Cardiac muscle cell (in vitro differentiated cells and primary cell): ENCODE results near the gene MACROD2. TPM values are rescaled to one million over a fixed set of nuclear protein-coding genes. Genes with fewer than 3 reads are reported as not detected.

Experiments used
- DNase-seq, 2 donors: peaks; one replicate each; pipeline versions ENCODE4 v3.0.0 to v3.0.0-alpha.2; 2010 to 2017; ENCODE audit warnings: low read depth in 1 of 2, low spot score in 1 of 2
- H3K27ac ChIP-seq: fragments of 200-600 bp; sonication (generic); 2 replicates; pipeline ENCODE4 v1.5.1; 2016
- H3K27me3 ChIP-seq: fragments of 200-600 bp; sonication (generic); 2 replicates; pipeline ENCODE4 v1.6.0; 2016; ENCODE audit warnings: control low read depth
- H3K36me3 ChIP-seq: fragments of 200-600 bp; sonication (generic); 2 replicates; pipeline ENCODE4 v1.5.1; 2016; ENCODE audit warnings: control low read depth
- H3K4me1 ChIP-seq: fragments of 200-600 bp; sonication (generic); 2 replicates; pipeline ENCODE4 v1.8.1; 2017; ENCODE audit warnings: low read depth, mild to moderate bottlenecking, mixed run types
- H3K4me3 ChIP-seq: fragments of 200-600 bp; sonication (generic); 2 replicates; pipeline ENCODE4 v1.5.1; 2016; ENCODE audit warnings: mild to moderate bottlenecking
- H3K9me3 ChIP-seq: fragments of 200-600 bp; sonication (generic); 2 replicates; pipeline ENCODE4 v1.5.1; 2017; ENCODE audit warnings: low read depth, mild to moderate bottlenecking, control low read depth
- polyA plus RNA-seq: library from polyadenylated mRNA; unstranded; fragments of >200 nt; fragmentation: Nextera tagmentation; extraction: Ambion mirVana; gene quantifications from 2 replicates; pipeline ENCODE4 v1.2.1, GENCODE V29; 2016
- total RNA-seq: library from RNA; depleted of rRNA; stranded (reverse); fragments of >200 nt; gene quantifications from 2 replicates; pipeline ENCODE4 v1.2.3, GENCODE V29; 2016
- TF ChIP-seq, protein P1 (sequence below): IDR thresholded peaks from 2 replicates; pipeline ENCODE4 v1.5.1; 2012; ENCODE audit warnings: low read depth, mild to moderate bottlenecking, low read length

MACROD2 gene
- total and polyA plus RNA-seq, 2 experiments from 2014 or later, result 9.3 to 14.4 TPM

DNA sequence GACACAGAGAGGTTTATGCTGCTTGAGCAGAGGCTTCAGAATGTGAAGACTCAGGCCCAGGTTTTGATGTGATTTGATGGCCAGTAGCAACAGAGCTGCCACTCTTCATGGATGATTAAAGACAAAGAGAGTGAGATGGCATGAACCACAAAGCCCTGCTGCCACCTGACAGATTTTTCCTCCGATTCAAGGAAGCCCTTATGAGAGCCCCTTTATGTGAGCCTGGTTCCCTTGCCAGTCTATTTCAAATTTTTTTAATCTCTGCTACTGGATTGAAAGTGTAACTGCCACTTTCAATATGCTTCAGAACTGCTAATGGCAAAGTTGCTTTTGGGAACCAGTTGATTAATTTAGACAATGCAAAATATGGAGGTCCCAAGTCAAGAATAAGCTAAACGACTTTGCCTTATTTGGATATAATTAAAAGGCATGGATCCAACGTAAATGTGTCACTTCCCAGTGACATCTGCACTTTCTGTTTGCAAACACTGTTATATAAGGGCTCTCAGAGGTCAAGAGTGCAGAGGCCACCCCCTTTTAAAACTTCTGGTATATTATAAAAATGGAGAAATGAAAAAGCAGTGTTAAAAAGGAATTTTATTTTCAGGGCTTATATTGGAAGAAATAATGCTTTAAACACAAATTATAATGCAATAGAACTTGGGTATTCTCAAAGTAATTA lies 581.0 kb downstream of the MACROD2 start:
- no peak for DNase-seq
- Histone ChIP-seq H3K27me3 (no peaks in the 10 kb centered on the region), H3K4me3 (no peak overlapping the region), H3K27ac (no peak overlapping the region), H3K4me1 (no peaks in the 10 kb centered on the region), H3K36me3 (no peaks in the 10 kb centered on the region), H3K9me3 (no peaks in the 10 kb centered on the region)
- TF ChIP-seq, protein P1, sequence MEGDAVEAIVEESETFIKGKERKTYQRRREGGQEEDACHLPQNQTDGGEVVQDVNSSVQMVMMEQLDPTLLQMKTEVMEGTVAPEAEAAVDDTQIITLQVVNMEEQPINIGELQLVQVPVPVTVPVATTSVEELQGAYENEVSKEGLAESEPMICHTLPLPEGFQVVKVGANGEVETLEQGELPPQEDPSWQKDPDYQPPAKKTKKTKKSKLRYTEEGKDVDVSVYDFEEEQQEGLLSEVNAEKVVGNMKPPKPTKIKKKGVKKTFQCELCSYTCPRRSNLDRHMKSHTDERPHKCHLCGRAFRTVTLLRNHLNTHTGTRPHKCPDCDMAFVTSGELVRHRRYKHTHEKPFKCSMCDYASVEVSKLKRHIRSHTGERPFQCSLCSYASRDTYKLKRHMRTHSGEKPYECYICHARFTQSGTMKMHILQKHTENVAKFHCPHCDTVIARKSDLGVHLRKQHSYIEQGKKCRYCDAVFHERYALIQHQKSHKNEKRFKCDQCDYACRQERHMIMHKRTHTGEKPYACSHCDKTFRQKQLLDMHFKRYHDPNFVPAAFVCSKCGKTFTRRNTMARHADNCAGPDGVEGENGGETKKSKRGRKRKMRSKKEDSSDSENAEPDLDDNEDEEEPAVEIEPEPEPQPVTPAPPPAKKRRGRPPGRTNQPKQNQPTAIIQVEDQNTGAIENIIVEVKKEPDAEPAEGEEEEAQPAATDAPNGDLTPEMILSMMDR, result no peak

DNA sequence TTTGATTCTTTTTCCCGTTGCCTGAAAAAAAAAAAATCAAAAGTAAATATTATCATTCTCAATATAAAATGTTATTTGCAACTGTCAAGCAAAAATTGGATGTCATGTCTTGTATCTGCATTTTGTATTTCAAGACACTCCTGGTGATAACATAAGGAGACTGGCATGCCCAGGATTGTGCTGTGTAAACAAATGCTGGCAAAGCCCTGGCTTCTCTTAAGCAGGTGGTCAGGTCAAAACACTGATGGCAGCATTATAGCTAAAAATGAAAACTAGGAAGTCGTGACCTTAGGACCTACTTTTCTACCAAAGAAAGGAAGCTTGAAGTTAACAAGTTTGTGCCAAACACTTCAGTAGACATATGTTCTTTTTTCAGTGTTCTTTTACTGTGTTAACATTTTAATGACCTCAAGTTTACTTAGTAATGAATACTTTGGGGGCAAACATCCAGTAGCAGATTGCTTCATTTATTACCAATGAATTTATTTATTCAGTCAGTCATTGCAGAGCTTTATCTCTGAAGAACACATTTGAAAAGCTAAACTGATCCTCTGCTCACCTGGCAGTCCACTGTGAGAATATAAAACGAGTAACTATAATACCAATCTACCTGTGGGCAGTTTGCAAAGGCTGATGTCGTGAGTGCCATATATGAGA lies 585.2 kb downstream of the MACROD2 start:
- Histone ChIP-seq H3K9me3 (no peaks in the 10 kb centered on the region), H3K36me3 (no peaks in the 10 kb centered on the region), H3K27me3 (no peaks in the 10 kb centered on the region), H3K27ac (no peak overlapping the region), H3K4me3 (no peak overlapping the region), H3K4me1 (no peaks in the 10 kb centered on the region)
- no peak for DNase-seq
- TF ChIP-seq, protein P1, result no peak

DNA sequence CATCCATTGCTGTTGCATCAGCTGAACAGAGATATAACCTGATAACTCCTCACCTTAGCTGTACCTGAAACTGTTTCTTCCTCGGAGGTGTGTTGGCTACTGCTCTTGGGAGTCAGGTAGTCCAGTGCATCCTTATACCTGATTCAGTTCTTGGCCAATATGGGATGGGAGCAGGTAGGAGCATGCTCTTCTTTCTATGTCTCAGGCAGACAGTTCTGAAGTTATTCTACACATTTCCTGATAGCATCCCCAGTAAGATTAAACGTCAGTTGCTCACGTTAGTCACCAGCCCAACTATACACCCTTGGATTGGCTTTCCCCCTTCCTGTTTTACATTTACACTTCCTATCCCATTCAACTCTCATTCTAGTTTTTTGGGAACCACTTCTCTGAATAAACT lies 586.4 kb downstream of the MACROD2 start:
- H3K4me1 ChIP-seq, result no peaks in the 10 kb centered on the region
- DNase-seq, result no peak
- H3K27me3 ChIP-seq, result no peaks in the 10 kb centered on the region
- H3K4me3 ChIP-seq, result no peak overlapping the region
- H3K9me3 ChIP-seq, result no peaks in the 10 kb centered on the region
- TF ChIP-seq, protein P1, result no peak
- H3K36me3 ChIP-seq, result no peaks in the 10 kb centered on the region
- no peak overlapping the region for H3K27ac ChIP-seq

DNA sequence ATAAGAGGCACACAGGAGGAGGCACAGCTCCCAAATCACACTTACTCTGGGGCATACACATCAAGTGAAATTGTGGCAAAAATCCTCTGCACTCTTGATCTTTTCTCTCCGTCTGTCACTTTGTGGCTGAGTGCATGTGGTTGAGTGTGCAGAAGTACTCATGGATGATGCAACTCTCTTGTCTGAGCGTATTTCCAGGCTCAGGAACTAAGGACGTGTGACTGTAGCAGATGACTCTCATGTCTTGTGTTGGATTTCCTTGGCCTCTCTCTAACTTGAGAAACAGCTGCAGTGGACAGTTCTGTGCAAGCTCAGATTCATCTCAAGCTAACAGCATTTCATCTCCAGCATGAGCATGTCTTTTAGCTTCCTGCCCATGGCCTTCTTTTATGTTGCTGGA lies 587.5 kb downstream of the MACROD2 start:
- Histone ChIP-seq H3K4me1 (no peaks in the 10 kb centered on the region), H3K27me3 (no peaks in the 10 kb centered on the region), H3K27ac (no peak overlapping the region), H3K36me3 (no peaks in the 10 kb centered on the region), H3K9me3 (no peaks in the 10 kb centered on the region), H3K4me3 (no peak overlapping the region)
- TF ChIP-seq, protein P1, result no peak
- DNase-seq, result no peak

DNA sequence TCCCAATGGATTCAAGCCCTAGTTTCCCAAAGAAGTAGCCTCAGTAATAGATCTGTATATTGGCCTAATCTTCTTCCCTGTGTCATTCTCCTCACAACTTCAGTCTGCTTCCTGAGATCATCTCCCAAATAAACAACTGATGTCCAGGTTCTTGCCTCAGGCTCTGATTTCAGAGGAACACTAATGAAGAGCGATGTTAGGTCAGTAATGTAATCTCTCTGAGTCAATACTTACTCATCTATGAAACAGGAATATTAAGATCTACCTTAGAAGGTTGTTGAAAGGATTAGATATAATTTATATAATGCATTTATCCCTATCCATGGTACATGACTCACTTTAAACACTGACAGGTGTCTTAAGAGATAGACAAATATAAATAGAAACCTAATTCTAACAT lies 588.1 kb downstream of the MACROD2 start:
- Histone ChIP-seq H3K4me1 (no peaks in the 10 kb centered on the region), H3K4me3 (no peak overlapping the region), H3K27me3 (no peaks in the 10 kb centered on the region), H3K36me3 (no peaks in the 10 kb centered on the region), H3K9me3 (no peaks in the 10 kb centered on the region), H3K27ac (no peak overlapping the region)
- TF ChIP-seq, protein P1, result no peak
- no peak for DNase-seq
